ENCODE results near the gene RPA3.
A peak's percentile ranks its signal among the peaks of the same experiment; 100 is the strongest.

The RPA3 gene

GRCh38 chr7:7718492-7718891, at the start of gene RPA3:
Gene RPA3, minus strand, starts transcription at chr7:7718607. Its CDS starts 78,189 bp downstream, at chr7:7640418.
- DNase-seq (ENCODE audit: low read depth, low spot score): no peak

- DNase-seq (ENCODE audit: low read depth, low spot score): no peak
Measured at GRCh38 chr7:7766671-7767070, 48.3 kb upstream of the RPA3 start.

- no peak for DNase-seq (ENCODE audit: low read depth, low spot score)
Measured at GRCh38 chr7:7765422-7765821, 47.0 kb upstream of the RPA3 start.

- DNase-seq (ENCODE audit: low read depth, low spot score): no peak
Measured at GRCh38 chr7:7764520-7765396, 46.4 kb upstream of the RPA3 start.

GRCh38 chr7:7761974-7762779, 43.8 kb upstream of the RPA3 start:
- DNase-seq (ENCODE audit: low read depth, low spot score): no peak

GRCh38 chr7:7761340-7761973, 43.0 kb upstream of the RPA3 start:
- no peak for DNase-seq (ENCODE audit: low read depth, low spot score)

GRCh38 chr7:7757576-7757975, 39.2 kb upstream of the RPA3 start:
- DNase-seq (ENCODE audit: low read depth, low spot score): no peak

GRCh38 chr7:7756577-7756976, 38.2 kb upstream of the RPA3 start:
- DNase-seq (ENCODE audit: low read depth, low spot score): no peak

- no peak for DNase-seq (ENCODE audit: low read depth, low spot score)
Measured at GRCh38 chr7:7751243-7752092, 33.1 kb upstream of the RPA3 start.

GRCh38 chr7:7750571-7751242, 32.3 kb upstream of the RPA3 start:
- DNase-seq (ENCODE audit: low read depth, low spot score): no peak

GRCh38 chr7:7746458-7746857, 28.1 kb upstream of the RPA3 start:
- DNase-seq (ENCODE audit: low read depth, low spot score): no peak

- no peak for DNase-seq (ENCODE audit: low read depth, low spot score)
Measured at GRCh38 chr7:7745966-7746365, 27.6 kb upstream of the RPA3 start.

GRCh38 chr7:7745258-7745657, 26.9 kb upstream of the RPA3 start:
- no peak for DNase-seq (ENCODE audit: low read depth, low spot score)

- DNase-seq (ENCODE audit: low read depth, low spot score): no peak
Measured at GRCh38 chr7:7742223-7742622, 23.8 kb upstream of the RPA3 start.

- DNase-seq (ENCODE audit: low read depth, low spot score): no peak
Measured at GRCh38 chr7:7740037-7740355, 21.6 kb upstream of the RPA3 start.

- DNase-seq (ENCODE audit: low read depth, low spot score): no peak
Measured at GRCh38 chr7:7739204-7740036, 21.0 kb upstream of the RPA3 start.

- DNase-seq (ENCODE audit: low read depth, low spot score): no peak
Measured at GRCh38 chr7:7738622-7739021, 20.2 kb upstream of the RPA3 start.

- DNase-seq (ENCODE audit: low read depth, low spot score): no peak
Measured at GRCh38 chr7:7738177-7738576, 19.8 kb upstream of the RPA3 start.

GRCh38 chr7:7737674-7738073, 19.3 kb upstream of the RPA3 start:
- DNase-seq (ENCODE audit: low read depth, low spot score): no peak

- DNase-seq (ENCODE audit: low read depth, low spot score): peak; percentile 3
Measured at GRCh38 chr7:7736671-7737070, 18.3 kb upstream of the RPA3 start.

All from iPS DF 19.7 (cell line).